ENCODE results near the gene DYTN.

DNA sequence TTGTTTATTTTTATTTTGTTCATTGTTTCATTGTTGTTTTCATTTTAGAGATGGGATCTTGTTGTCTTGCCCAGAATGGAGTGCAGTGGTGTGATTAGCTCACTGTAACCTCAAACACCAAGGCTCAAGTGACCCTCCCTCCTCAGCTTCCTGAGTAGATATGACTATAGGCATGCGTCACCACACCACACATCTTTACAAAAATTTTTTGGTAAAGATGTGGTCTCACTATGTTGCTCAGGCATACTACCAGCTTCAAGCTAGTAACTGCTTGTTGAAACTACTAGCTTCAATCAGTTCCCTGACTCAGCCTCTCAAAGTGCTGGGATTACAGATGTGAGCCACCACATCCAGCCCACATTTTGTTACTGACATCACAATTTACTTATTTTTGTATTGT lies 61.1 kb downstream of the DYTN start:
- TF ChIP-seq, protein P1, sequence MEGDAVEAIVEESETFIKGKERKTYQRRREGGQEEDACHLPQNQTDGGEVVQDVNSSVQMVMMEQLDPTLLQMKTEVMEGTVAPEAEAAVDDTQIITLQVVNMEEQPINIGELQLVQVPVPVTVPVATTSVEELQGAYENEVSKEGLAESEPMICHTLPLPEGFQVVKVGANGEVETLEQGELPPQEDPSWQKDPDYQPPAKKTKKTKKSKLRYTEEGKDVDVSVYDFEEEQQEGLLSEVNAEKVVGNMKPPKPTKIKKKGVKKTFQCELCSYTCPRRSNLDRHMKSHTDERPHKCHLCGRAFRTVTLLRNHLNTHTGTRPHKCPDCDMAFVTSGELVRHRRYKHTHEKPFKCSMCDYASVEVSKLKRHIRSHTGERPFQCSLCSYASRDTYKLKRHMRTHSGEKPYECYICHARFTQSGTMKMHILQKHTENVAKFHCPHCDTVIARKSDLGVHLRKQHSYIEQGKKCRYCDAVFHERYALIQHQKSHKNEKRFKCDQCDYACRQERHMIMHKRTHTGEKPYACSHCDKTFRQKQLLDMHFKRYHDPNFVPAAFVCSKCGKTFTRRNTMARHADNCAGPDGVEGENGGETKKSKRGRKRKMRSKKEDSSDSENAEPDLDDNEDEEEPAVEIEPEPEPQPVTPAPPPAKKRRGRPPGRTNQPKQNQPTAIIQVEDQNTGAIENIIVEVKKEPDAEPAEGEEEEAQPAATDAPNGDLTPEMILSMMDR (IDR thresholded peaks at IDR 0.05), result no peak
- TF ChIP-seq BHLHE40 (IDR thresholded peaks at IDR 0.05; ENCODE audit: low read depth, low read length) (no peak), ZNF302 (CRISPR knock-in tag; IDR thresholded peaks at IDR 0.05) (no peak), RCOR1 (IDR thresholded peaks at IDR 0.05; ENCODE audit: low read depth, low read length) (no peak)
